WTC11 (cell line): ENCODE data around the gene AGAP1. TPM values are rescaled to one million over a fixed set of nuclear protein-coding genes. Genes with fewer than 3 reads are reported as not detected.

Experiments used
- ATAC-seq: fragments of 200-7000 bp; cut with Tn5 transposase; 2 replicates; pipeline ENCODE4 v1.10.0; 2021; ENCODE audit warnings: mild to moderate bottlenecking, moderate library complexity
- CTCF ChIA-PET: fragments of 300-600 bp; sonication (Branson Sonifier 250); formaldehyde crosslinking; loops from one replicate; lab custom pipeline; 2021; ENCODE audit warnings: antibody characterized with exemption; lab: Charles Lee
- POLR2A ChIA-PET: fragments of 350-600 bp; sonication (Branson Sonifier 250); formaldehyde crosslinking; loops from one replicate; lab custom pipeline; 2021; ENCODE audit warnings: antibody characterized with exemption; lab: Charles Lee
- DNase-seq: peaks from one replicate; pipeline ENCODE4 v3.0.0; 2021; ENCODE audit warnings: low spot score
- H3K27ac Mint-ChIP-seq: 2 replicates; pipeline ENCODE4 v1.8.0; 2021; ENCODE audit warnings: mixed read lengths
- H3K27me3 Mint-ChIP-seq: 2 replicates; pipeline ENCODE4 v1.8.0; 2021; ENCODE audit warnings: low read depth, mild to moderate bottlenecking, moderate library complexity, mixed read lengths
- H3K36me3 Mint-ChIP-seq: 2 replicates; pipeline ENCODE4 v1.8.0; 2021; ENCODE audit warnings: mixed read lengths
- H3K4me1 Mint-ChIP-seq: 2 replicates; pipeline ENCODE4 v1.8.0; 2022; ENCODE audit warnings: mixed read lengths
- H3K4me3 Mint-ChIP-seq: 2 replicates; pipeline ENCODE4 v1.8.0; 2021; ENCODE audit warnings: mild to moderate bottlenecking, moderate library complexity, mixed read lengths
- H3K9me3 Mint-ChIP-seq: 2 replicates; pipeline ENCODE4 v1.8.0; 2021; ENCODE audit warnings: mixed read lengths
- ARID4B ChIP-seq: sonication (generic); formaldehyde crosslinking; IDR thresholded peaks from 2 replicates; pipeline ENCODE4 v1.8.0; 2023; ENCODE audit warnings: missing genetic modification reagents, mild to moderate bottlenecking, borderline replicate concordance
- ATF1 ChIP-seq: sonication (generic); formaldehyde crosslinking; IDR thresholded peaks from 2 replicates; pipeline ENCODE4 v1.8.1; 2023; ENCODE audit warnings: mild to moderate bottlenecking, moderate library complexity, missing genetic modification reagents
- GRHL2 ChIP-seq: fragments of 250-450 bp; sonication (Bioruptor Pico); IDR thresholded peaks from 2 replicates; pipeline ENCODE4 v1.8.0; 2022; ENCODE audit warnings: mild to moderate bottlenecking, moderate library complexity; ENCODE audit not compliant: insufficient replicate concordance, severe bottlenecking
- HMGXB4 ChIP-seq: sonication (generic); formaldehyde crosslinking; IDR thresholded peaks from 2 replicates; pipeline ENCODE4 v1.8.1; 2023; ENCODE audit warnings: mild to moderate bottlenecking, moderate library complexity, missing genetic modification reagents
- KAT7 ChIP-seq: sonication (generic); formaldehyde crosslinking; IDR thresholded peaks from 2 replicates; pipeline ENCODE4 v1.8.1; 2023; ENCODE audit warnings: missing genetic modification reagents, mild to moderate bottlenecking, borderline replicate concordance
- NFYB ChIP-seq: sonication (generic); formaldehyde crosslinking; conservative IDR thresholded peaks from 2 replicates; pipeline ENCODE4 v1.8.0; 2022; ENCODE audit warnings: low read depth, missing genetic modification reagents
- SP1 ChIP-seq: sonication (generic); formaldehyde crosslinking; conservative IDR thresholded peaks from 2 replicates; pipeline ENCODE4 v1.8.1; 2022; ENCODE audit warnings: missing genetic modification reagents
- TEAD1 ChIP-seq: sonication (generic); formaldehyde crosslinking; IDR thresholded peaks from 2 replicates; pipeline ENCODE4 v1.8.0; 2022; ENCODE audit warnings: mild to moderate bottlenecking, missing genetic modification reagents
- ZNF263 ChIP-seq: sonication (generic); formaldehyde crosslinking; IDR thresholded peaks from 2 replicates; pipeline ENCODE4 v1.8.1; 2022; ENCODE audit warnings: low read depth, mild to moderate bottlenecking, moderate library complexity, missing genetic modification reagents
- ZNF532 ChIP-seq: fragments of 250-450 bp; sonication (Bioruptor Pico); IDR thresholded peaks from 2 replicates; pipeline ENCODE4 v1.9.0; 2021; ENCODE audit warnings: mild to moderate bottlenecking, borderline replicate concordance
- total RNA-seq: library from RNA; stranded (reverse); gene quantifications from 3 replicates; pipeline ENCODE4 v1.2.3, GENCODE V29; 2021
- TF ChIP-seq, protein P1 (sequence below): sonication (generic); formaldehyde crosslinking; IDR thresholded peaks from 2 replicates; pipeline ENCODE4 v1.8.0; 2022; ENCODE audit warnings: mild to moderate bottlenecking, missing genetic modification reagents

Gene AGAP1
- total RNA-seq, 1 experiment from 2014 or later = 49.3 TPM

- CTCF ChIA-PET = interaction anchor here (0.7 to 2.6 kb wide), 8 partner anchors 8 to 388 kb away, joined by 3 to 35 read pairs (median 8); no protein-coding TSS in a partner anchor
- H3K27me3 Mint-ChIP-seq = peaks cover 86% of the 10 kb centered on the region
- no peak overlapping the region for H3K27ac Mint-ChIP-seq
- POLR2A ChIA-PET = interaction anchor here (0.5 to 1.0 kb wide), 2 partner anchors 8 to 80 kb away, joined by 3 to 4 read pairs; no protein-coding TSS in a partner anchor
- H3K36me3 Mint-ChIP-seq = peaks cover 7% of the 10 kb centered on the region
- no peaks in the 10 kb centered on the region for H3K9me3 Mint-ChIP-seq
- ATAC-seq (no peak; the same call in 1 of the 2 replicates), DNase-seq (peak; percentile 50)
- H3K4me1 Mint-ChIP-seq = peaks cover 61% of the 10 kb centered on the region
- H3K4me3 Mint-ChIP-seq = peak overlapping the region; percentile 75
- TF ChIP-seq NFYB = no peak
- TF ChIP-seq SP1 (CRISPR knock-in tag) = 0 out of 2 replicates have a peak, but pooled peaks have one; percentile 35
- 0 out of 2 replicates have a peak, but pooled peaks have one; percentile 6 for TF ChIP-seq KAT7 (CRISPR knock-in tag)
- 0 out of 2 replicates have a peak, but pooled peaks have one; percentile 13 for TF ChIP-seq HMGXB4
- TF ChIP-seq GRHL2 (CRISPR knock-in tag) = no peak
- TF ChIP-seq TEAD1 (CRISPR knock-in tag) = 0 out of 2 replicates have a peak, but pooled peaks have one; percentile 18
- peak; percentile 65; the same call in 1 of the 2 replicates for TF ChIP-seq ARID4B (CRISPR knock-in tag)
- TF ChIP-seq, protein P1, sequence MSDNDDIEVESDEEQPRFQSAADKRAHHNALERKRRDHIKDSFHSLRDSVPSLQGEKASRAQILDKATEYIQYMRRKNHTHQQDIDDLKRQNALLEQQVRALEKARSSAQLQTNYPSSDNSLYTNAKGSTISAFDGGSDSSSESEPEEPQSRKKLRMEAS = peak; percentile 58; the same call in 1 of the 2 replicates
- no peak for TF ChIP-seq ZNF532 (CRISPR knock-in tag)
- TF ChIP-seq ATF1 (CRISPR knock-in tag) = no peak
- TF ChIP-seq ZNF263 = peak; percentile 44; the same call in 1 of the 2 replicates
- TF ChIP-seq, all 79 proteins: peak for 7
Observed at GRCh38 chr2:236167297-236168109, 673.7 kb downstream of the AGAP1 start.
